Measurements from ENCODE around the gene MCRS1.

MCRS1 gene

DNA sequence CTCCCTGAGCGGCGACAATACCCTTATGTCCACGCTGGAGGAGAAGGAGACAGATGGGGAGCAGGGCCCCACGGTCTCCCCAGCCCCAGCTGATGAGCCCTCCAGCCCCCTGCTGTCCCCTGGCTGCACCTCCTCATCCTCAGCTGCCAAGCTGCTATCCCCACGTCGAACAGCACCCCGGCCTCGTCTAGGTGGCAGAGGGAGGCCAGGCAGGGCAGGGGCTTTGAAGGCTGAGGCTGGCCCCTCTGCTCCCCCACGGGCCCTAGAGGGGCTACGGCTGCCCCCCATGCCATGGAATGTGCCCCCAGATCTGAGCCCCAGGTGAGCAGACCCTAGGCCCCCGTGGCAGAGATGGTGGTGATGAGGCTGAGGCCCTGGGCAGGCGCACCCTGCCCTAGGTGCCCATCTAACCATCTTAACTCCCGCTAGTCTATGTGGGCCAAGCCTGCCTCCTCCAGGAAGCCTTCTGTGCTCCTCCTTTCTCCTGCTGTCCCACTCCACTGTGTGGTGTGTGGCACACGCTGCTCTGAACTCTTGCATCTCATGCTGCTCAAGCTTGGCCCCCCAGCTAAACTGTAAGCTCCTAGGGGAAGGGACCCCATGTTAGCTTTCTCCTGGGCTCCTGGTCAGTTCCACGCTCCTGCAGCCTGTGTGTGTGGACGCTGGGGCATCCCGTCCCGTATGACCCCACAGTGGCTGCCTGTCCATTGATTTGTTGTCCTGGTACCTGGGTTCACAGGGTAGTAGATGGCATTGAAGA lies 12.1 kb downstream of the MCRS1 start:
- DNase-seq (ENCODE audit: low read depth) = no peak

DNA sequence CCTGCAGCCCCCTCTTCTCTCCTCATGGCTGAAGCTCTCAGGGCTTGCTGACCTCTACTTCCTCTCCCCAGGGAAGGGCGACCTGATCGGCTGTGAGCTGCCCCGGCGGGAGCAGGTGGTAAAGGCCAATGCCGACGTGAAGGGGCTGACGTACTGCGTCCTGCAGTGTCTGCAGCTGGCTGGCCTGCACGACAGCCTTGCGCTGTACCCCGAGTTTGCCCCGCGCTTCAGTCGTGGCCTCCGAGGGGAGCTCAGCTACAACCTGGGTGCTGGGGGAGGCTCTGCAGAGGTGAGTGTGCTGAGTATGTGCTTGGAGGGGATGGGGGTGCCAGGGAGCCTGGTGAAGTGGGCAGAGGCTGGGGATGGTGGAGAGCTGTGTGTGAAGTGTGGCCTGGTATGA lies 13.7 kb downstream of the MCRS1 start:
- DNase-seq (ENCODE audit: low read depth) = no peak

DNA sequence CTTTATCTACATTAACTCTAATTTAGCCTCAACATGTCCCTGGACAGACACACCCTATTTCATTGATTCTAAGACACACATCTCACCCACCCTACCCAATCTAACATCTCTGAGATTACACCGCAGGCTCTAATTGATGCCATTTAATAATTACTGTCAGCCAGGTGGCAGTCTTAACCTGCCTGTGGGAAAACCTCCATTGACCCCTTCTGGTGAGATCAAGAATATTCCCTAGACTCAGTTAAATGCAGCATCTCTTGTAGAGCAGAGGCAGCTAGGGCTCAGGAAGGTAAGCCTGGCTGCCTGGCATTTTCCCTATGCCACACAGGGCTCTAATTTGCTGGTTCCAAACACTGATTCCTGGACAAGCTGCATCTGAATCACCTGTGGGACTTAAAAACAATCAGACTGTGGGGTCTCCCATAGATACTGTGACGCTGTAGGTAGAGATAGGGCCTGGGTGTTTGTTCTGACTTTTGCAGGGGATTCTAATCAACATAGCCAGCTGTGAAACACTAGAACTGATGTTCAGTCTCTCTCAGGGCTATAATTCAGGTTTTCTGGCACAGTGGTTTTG lies 14.3 kb downstream of the MCRS1 start:
- DNase-seq (ENCODE audit: low read depth) = no peak

DNA sequence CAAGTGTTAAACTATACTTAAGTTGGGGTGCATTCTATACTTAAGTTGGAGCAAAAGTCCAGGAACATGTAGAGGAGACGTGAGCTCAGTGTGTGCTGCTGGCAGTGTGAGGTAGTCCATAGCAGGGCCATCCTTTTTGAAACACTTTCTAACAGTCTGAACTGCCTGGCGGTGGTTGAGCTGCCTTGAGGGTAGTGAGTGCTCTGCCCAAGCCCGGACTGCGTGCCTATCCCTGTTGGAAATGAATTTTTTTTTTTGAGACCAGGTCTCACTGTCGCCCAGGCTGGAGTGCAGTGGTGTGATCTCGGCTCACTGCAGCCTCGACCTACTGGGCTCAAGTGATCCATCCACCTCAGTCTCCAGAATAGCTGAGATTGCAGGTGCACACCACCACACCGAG lies 15.0 kb downstream of the MCRS1 start:
- DNase-seq (ENCODE audit: low read depth) = no peak

DNA sequence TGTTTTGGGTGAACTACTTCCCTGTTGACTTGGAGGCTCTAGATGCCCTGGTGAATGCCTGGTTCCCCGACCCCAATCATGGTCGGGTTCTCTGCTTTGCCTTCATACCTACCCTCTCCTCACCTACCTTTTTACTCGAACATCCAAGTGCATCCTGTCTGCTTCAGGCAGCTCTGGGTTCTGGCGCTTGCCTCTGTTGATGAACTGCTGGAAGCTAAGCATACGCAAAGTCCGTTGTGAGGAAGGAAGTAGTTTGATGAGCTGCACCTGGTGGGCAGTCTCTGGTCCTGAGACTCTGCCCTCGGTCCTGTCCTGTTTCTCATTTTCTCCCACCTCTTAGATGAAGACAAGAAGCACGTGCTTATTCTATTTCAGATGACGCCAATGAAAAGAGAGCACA lies 15.5 kb downstream of the MCRS1 start:
- no peak for DNase-seq (ENCODE audit: low read depth)

DNA sequence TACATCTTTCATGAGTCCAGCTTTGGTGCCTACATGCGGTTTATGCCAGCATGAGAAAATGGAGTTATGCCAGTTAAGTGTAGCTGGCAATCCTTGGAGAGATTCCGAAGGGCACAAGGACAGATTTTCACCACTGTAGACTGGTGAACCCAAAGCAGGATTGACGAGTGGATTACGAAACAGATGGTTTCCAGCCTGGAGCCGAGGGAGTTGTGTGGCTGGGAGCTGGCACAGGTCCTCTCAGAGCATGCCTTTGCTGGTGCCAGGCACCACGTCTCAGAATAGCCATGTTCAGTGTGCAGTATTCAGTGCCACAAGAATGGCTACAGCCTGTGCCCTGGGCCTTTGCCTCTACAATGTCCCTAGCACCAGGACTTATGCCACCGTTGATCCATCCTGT lies 15.9 kb downstream of the MCRS1 start:
- no peak for DNase-seq (ENCODE audit: low read depth)

DNA sequence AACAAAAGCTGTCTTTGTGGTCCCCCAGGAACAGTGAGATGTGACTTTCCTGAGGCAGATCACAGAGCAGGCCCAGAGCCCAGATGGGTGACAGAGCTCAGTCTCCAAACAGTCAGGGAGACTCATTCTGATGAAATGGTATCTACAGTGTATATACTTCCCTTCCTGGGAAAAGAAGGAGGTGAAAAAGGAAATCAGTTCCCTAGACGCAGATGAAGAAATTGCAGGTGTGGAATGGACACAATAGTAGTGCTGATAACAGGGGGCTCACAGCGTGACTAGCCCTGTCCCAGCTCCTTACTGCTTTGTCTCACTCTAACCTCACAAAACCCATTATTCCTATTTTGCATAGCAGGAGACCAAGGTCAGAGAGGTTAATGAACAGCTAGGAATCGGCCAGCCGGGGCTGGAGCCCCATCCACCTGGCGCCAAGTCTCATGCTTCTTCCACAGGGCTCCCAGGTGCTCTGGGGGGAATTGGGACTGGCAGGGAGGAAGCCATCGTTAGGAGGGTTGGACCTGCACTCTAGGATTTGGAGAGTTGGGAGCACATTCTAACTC lies 17.2 kb downstream of the MCRS1 start:
- DNase-seq (ENCODE audit: low read depth) = no peak

DNA sequence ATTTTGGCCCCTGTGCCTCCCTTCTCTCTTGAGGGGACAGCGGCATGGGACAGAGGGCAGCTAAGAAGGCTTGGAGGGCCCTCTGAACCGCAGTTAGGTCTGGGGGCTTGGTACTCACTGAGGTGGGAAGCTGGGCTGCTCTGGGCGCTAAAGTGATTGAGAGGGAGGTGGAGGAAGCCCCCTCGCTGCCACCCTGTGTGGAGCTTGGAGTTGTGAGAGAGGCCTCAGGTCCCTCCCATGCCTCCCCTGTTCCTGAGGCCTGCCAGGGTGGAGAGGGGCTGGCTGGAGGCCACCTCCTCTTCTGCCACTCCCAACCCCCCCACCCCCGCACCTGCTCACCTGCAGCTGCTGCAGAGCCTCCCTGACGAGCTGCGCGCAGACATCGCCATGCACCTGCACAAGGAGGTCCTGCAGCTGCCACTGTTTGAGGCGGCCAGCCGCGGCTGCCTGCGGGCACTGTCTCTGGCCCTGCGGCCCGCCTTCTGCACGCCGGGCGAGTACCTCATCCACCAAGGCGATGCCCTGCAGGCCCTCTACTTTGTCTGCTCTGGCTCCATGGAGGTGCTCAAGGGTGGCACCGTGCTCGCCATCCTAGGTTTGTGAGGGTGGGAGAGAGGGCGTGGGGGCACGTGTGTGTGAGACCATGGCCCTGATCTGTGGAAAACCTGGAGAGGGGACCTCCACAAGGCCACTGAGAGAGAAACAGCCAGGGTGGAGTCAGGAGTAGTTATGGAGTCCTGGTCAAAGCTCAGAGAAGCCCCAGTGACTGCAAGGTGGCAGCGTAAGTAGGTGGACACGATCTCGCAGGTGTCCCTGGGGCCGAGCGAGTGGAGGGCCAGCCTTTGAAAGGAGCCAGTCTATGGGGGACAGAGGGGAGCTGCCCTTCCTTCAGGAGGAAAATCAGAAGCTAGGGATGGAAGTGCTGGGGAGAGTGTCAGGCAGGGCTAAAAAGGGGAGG lies 17.9 kb downstream of the MCRS1 start:
- DNase-seq (ENCODE audit: low read depth) = no peak

DNA sequence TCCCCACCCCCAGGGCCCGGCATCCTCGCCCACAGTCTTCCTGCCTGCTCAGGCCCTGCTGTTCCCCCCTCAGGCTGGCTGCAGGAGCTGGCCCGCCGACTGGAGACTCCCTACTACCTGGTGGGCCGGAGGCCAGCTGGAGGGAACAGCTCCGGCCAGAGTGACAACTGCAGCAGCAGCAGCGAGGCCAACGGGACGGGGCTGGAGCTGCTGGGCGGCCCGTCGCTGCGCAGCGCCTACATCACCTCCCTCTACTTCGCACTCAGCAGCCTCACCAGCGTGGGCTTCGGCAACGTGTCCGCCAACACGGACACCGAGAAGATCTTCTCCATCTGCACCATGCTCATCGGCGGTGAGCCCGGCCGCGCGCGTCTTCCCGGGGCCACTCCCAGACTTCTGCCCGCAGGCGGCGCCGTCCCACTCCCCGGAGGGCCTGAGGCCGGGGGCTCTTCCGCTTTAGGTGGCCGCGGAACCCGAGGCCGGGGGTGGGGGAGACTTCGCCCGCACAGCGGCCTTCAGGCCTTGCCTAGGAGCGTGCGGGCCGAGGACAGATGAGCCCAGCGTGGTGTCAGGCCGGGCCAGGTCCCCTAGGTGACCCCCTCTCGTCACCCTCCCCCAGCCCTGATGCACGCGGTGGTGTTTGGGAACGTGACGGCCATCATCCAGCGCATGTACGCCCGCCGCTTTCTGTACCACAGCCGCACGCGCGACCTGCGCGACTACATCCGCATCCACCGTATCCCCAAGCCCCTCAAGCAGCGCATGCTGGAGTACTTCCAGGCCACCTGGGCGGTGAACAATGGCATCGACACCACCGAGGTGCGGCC lies 18.9 kb downstream of the MCRS1 start:
- DNase-seq (ENCODE audit: low read depth) = no peak

DNA sequence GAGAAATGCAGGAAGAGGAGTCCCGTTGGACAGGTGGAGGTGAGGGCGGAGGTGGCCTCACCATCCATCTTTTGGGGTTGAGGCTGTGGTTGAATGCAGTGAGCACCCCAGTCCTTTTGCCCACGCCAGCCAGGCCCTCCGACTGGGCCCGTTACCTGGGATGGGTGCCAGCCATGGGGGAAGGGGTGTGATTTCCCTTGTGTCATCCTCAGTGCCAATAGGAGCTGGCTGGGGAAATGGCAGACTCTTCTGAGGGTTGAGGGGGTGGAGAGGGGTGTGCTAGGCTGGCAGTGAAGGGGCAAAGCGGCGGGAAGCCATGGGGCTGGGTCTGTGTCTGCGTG lies 19.5 kb downstream of the MCRS1 start:
- no peak for DNase-seq (ENCODE audit: low read depth)

DNA sequence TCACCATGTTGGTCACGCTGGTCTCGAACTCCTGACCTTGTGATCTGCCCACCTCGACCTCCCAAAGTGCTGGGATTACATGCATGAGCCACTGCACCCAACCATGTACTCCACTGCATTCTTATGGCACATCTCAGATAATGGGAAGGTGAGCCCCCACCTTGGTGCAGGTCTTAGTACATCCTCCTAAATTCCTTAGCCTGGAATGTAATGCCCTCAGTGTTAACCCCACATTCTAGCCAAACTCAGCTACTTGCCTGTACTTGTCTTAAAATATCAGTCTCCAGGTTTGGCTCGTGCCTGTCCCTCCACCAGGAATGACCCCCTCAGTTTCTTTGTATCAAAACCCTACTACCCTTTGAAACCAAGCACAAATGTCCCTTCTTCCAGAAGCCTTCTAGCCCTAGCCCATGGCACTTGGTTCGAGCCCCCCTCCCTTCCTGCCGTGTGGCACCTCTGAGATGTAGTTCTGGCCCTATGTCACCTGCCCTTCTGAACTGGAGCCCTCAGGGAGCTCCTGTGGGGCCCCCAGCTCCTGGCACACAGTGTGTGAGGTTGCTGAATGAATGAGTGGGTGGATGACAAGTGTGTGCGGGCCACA lies 20.8 kb downstream of the MCRS1 start:
- DNase-seq (ENCODE audit: low read depth) = no peak

DNA sequence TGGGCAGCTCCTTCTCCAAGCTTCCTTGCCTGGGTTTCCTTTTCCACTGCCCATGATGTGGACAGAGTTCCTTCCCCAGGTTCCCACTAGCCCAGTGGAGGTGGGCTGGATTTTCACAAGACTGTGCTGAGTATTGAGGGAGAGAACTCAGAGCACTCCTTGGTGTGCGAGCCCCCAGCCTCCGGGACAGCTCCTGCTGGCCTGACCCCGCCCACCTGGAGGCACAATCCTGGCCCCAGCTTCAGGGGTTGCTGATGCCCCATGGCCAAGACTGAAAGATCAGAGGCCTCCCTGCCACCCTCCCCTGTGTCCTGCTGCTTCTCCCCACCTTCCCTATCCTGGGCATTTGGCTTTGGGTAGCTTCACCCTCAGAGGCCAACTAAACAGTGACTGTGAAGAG lies 21.5 kb downstream of the MCRS1 start:
- DNase-seq (ENCODE audit: low read depth) = no peak

DNA sequence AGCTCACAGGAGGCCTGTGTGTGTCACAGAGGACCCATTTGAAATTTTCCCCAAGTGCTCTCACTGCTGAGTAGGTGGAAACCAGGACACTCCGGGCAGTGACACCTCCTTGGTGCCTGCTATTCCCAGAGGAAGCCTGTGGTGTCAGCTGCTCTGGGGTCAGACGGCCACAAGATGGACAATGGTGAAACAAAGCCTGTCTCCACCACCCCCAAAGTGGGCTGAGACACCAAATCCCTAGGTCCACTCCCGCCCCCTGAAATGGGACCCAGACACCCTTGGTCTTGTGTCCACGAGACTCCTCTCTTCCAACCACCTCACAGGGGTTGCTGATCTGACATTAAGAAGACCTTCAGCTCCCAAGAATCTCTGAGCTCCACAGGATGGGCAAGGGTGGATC lies 22.1 kb downstream of the MCRS1 start:
- DNase-seq (ENCODE audit: low read depth) = no peak

DNA sequence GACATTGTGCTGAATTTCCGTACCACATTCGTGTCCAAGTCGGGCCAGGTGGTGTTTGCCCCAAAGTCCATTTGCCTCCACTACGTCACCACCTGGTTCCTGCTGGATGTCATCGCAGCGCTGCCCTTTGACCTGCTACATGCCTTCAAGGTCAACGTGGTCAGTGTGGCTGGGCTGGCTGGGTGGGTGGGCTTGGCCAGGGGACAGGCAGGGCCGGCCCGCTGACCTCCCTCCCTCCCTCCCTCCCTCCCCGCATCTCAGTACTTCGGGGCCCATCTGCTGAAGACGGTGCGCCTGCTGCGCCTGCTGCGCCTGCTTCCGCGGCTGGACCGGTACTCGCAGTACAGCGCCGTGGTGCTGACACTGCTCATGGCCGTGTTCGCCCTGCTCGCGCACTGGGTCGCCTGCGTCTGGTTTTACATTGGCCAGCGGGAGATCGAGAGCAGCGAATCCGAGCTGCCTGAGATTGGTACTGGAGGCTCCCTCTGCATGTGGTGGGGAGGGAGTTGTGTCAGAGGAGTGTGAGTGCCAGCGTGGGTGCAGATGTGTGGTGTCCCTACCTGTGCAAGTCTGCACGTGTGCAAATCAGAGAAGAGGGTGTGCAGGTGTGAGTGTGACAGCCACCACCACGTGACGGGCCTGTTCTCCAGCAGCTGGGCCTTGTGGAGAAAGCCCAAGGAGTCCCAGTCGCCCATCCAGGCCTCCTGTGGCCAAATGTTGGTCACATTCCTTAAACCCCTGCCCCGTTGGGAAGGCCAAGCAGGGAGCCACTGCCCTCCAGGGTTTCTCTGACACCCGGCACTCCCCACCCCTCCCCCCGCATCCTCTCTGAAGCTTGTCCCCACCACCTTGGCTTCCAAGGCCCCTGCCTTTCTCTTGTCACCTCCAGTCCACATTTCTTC lies 23.8 kb downstream of the MCRS1 start:
- DNase-seq (ENCODE audit: low read depth) = no peak

DNA sequence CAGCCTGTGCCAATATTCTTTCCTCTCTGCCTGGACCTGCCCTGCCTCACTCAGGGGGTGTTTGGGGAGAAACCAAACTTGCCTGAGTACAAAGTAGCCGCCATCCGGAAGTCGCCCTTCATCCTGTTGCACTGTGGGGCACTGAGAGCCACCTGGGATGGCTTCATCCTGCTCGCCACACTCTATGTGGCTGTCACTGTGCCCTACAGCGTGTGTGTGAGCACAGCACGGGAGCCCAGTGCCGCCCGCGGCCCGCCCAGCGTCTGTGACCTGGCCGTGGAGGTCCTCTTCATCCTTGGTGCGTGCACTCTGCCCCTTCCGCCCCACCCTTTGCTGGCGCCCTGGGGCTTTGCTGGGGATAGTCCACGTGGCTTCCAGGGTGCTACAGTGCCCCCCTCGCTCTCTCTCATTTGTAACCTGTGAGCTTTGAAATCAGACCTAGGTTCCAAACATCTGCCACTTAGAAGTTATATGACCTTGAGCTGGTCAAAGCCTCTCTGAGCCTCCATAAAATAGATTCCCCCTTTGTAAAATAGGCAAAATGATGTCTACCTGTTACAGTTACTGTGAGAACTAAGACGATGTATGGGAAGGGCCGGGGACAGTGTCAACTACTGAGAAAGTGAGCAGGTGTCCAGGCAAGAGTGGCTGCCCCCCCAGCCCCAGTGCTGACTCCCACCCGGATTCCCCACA lies 24.6 kb downstream of the MCRS1 start:
- DNase-seq (ENCODE audit: low read depth) = no peak

DNA sequence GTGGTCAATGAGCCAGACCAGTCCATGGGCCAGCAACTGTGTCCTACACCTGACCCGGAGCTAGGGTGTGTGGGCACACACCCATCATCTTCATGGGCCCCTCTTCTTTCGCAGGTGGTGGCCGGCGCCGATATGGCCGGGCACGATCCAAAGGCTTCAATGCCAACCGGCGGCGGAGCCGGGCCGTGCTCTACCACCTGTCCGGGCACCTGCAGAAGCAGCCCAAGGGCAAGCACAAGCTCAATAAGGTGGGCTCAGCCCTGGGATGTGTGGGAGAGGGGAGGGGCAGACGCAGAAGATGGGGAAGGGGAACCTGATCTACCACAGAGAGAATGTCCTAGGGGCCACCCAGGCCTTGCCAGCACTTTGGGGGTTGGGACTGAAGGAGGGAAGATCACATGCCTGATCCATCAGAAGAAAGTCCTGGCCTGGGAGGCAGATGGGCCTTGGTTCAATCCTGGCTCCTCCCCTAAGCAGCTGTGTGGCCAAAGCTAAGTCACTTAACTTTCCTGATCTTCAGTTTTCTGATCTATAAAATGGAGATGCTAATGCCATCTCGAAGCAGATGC lies 25.3 kb downstream of the MCRS1 start:
- no peak for DNase-seq (ENCODE audit: low read depth)

DNA sequence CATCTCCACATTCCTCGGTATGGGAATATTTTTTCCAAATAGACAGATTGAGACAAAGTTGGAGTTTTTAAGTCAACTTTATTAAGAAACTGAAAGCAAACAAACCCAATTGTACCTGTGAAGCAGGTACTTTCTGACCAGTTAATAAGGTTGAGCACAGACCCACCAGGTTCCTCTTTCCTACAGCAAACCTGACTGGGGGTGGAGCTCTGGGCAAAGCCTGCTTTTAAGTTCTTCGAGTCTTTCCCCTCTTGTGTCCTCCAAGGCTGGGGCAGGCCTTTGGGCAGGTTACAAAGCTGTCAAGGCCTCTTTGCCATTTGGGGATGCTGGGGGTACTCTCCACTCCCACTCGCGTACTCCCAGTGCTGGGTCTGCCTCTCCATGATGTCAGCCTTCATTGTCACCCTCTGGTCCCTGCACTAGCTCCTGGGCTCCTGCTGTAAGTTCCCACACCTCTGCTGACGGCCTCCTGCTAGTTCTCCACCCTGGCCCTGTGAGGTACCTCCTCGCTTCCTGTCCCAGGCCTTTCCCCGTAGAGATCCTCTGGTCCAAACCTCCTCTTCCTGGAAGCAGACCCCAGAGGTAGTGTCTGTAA lies 25.9 kb downstream of the MCRS1 start:
- DNase-seq (ENCODE audit: low read depth) = no peak

DNA sequence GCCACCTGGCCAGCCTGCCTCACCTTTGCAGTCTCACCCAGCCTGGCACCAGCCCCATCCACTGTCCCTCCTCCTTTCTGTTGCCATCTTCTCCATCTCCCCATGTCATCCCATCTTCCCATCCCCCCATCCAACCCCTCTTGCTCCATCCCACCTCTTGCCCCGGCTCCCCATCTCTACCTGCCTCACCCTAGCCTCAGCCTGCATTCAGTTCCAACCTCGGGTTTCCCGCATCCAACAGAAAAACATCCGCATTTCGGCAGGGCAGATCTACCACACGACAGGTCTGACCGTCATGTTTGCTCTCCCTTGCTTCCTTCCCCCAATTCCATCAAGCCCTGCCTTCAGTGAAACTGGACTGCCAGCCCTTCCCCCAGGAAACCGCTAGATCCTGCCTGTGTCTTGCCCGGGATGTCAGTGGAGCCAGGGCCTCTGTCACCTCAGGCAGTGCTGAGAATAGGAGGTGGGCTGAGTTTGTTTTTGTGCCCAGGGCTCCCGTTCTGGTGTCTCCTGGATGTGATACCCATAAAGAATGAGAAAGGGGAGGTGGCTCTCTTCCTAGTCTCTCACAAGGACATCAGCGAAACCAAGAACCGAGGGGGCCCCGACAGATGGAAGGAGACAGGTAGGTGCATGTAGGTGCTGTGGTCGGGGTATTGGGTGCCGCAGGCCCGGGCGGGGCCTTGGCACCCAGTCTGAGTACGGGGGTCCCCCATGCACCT lies 26.6 kb downstream of the MCRS1 start:
- no peak for DNase-seq (ENCODE audit: low read depth)
